AG09319 (cell line): ENCODE results near the gene UBAP2.

Source experiments
- DNase-seq: peaks from one replicate; pipeline ENCODE4 v3.0.0-alpha.2; 2010; ENCODE audit warnings: low read depth; ENCODE audit errors: extremely low read depth
- TF ChIP-seq, protein P1 (sequence below): IDR thresholded peaks from 2 replicates; pipeline ENCODE4 v1.5.1; 2011; ENCODE audit warnings: low read depth, mild to moderate bottlenecking, inconsistent platforms, low read length, moderate library complexity

The UBAP2 gene

DNA sequence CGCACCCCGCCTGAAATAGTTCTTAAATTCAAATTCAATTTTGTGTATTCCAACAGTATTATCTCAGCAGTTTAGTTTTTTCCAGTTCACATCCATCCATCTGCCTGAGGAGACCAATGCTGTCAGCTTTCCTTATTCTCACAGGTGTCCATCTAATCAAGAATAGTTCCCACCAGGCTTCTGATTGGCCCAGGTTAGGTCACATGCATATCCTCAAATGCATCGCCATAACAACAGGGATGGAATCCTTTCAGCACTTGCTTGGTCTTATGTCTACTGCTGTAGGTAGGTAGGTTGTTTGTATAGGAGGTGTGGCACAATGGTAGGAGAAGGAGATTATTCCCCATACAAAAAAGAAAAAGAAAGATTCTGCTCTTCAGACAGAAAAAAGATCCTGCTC, 140.6 kb downstream of the UBAP2 start:
- DNase-seq: no peak
- TF ChIP-seq, protein P1, sequence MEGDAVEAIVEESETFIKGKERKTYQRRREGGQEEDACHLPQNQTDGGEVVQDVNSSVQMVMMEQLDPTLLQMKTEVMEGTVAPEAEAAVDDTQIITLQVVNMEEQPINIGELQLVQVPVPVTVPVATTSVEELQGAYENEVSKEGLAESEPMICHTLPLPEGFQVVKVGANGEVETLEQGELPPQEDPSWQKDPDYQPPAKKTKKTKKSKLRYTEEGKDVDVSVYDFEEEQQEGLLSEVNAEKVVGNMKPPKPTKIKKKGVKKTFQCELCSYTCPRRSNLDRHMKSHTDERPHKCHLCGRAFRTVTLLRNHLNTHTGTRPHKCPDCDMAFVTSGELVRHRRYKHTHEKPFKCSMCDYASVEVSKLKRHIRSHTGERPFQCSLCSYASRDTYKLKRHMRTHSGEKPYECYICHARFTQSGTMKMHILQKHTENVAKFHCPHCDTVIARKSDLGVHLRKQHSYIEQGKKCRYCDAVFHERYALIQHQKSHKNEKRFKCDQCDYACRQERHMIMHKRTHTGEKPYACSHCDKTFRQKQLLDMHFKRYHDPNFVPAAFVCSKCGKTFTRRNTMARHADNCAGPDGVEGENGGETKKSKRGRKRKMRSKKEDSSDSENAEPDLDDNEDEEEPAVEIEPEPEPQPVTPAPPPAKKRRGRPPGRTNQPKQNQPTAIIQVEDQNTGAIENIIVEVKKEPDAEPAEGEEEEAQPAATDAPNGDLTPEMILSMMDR: no peak

DNA sequence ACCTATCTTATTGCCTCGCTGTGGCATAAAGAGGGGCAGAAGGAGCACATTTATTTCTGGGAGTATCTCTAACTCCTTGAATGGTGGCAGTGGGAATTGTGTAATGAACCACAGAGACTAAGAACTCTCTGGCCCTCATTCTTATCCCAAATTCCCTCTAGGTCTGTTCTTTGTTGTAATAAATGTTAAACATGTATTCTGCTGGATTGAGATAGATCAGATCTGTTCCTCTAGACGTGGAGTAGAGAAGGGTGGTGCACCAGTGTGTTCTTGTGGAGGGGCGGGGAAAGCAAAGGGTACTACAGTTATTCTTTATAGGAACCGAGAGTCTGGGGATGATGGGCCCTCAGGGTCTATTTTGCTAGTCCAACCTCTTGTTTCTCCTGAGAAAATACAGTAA, 141.3 kb downstream of the UBAP2 start:
- TF ChIP-seq, protein P1: no peak
- no peak for DNase-seq

DNA sequence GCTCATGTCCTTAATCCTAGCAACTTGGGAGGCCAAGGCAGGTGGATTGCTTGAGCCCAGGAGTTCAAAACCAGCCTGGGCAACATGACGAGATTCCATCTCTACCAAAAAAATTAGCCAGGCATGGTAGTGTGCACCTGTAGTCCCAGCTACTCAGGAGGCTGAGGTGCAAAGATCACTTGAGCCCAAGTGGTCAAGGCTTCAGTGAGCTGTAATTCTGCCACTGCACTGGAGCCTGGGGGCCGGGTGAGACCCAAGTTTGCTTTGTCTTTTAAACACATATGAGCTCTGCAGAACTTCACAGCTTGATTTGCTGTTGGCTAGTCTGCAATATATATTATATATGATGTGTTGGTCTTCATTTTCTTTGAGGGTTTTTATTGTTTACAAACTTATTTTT, 141.9 kb downstream of the UBAP2 start:
- no peak for DNase-seq
- TF ChIP-seq, protein P1: no peak

DNA sequence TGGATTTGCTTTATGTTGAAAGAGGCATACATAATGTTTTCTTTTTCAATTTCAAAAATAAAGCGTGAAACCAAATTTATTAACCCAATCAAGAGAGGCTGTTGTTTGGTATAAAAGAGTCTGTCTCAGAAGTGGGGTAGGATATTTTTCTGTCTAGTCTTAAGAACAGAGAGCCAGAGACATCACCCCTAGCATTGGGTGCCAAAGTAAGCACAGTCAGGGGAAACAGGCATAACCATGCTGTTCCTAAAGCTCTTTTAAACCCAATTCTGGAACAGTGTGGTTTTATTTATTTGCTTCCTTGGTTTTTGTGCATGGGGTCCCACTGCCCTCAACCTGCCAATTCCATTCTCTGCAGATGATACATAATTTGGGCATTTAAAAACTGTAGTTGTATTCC, 143.6 kb downstream of the UBAP2 start:
- TF ChIP-seq, protein P1: no peak
- no peak for DNase-seq

DNA sequence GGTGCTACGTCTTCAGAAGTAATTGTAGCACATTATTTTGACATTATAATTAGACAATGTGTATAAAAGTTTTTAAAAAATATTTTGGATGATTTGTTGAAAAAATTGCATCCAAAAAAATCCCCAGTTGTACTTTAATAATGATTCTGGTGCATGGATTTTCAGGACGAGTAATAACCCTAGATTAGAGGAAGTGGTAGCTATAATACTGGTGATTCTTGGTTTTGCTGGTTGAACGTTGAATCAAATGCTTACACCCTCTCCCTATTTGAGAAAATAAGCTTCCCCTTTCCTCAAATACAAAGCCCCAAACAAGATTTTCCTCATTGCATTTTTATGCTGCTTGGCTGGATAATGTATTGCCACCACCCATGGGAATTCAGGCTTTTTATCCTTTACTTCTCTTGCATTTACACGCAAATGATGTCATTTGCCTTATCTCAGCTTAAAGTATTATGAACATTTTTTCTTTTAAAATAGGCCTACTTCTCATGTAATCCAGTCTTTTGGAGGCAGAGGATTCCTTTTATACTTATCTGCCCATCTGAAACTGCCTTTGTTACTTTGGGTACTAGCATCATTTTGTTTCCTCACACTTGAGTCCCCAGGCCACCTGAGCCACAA, 145.4 kb downstream of the UBAP2 start:
- no peak for DNase-seq
- TF ChIP-seq, protein P1: no peak

DNA sequence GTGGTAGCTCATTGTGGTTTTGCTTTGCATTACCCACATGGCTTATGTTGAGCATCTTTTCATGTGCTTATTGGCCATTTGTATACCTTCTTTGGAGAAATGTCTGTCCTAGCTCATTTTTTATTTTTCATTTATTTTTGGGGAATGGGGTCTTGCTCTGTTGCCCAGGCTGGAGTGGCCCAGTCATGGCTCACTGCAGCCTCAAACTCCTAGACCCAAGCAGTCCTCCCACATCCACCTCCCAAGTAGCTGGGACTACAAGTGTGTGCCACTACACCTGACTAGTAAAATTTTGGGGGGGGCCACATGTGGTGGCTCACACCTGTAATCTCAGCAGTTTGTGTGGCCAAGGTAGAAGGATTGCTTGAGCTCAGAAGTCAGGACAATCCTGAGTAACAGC, 154.4 kb downstream of the UBAP2 start:
- DNase-seq: no peak
- TF ChIP-seq, protein P1: no peak

DNA sequence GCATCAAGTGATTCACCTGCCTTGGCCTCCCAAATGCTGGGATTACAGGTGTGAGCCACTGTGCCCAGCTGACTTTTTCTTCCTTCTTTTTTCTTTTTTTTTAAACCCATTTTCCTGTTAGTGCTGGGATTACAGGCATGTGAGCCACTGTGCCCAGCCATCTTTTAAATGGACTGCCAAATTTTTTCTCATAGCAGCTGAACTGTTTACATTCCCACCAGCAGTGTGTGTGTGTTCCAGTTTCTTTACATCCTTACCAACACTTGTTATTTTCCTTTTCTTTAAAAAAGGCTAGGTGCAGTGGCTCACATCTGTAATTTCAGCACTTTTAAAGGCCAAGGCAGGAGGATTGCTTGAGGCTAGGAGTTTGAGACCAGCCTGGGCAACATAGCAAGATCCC, 154.8 kb downstream of the UBAP2 start:
- TF ChIP-seq, protein P1: no peak

More for the DNA sequence above, 154.8 kb downstream of the UBAP2 start:
- no peak for DNase-seq
